Measurements from ENCODE around the gene PPY.
"Not testable (repeated sequence)": the region's sequence is repeated elsewhere in the genome, so short reads cannot be mapped to it uniquely, and the experiment has no call there.

PPY gene

DNA sequence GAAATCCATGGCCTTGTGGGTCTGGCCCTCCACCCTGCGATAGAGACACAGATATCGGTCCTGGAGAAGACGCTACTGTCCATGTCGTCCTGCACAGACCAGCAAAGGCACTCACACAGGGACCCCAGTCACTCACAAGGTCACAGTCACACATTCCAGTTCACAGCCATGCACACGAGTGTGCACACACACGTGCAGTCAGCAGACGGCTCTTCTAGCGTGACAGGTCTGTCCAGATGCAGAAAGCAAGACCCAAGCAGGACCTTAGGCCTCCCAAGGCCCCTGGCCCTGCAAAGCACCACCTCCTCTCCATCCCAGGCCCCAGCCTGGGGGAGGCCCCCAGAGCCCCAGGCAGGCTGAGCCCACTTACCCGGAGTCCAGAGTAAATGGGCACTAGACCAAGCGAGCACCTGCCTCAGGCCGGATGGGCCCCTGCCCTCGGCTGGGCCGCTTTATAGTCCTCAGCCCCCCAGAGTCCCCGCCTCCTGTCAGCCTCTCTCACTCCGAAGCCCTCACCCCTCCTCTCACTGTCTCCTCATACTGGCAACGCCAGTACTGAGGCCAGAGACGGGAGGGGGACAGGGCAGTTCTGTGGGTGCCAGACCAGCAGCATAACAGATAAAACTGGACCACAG is at the start of gene PPY:
PPY (minus strand) TSS at position 426 of the 635 bp plus-strand sequence. CDS start 822 bp downstream, outside the sequence.
- no peak for DNase-seq (ENCODE audit: low read depth)

GRCh38 chr17:43988301-43988700 is 46.0 kb upstream of the PPY start:
- no peak for DNase-seq (ENCODE audit: low read depth)

GRCh38 chr17:43987131-43988021 is 45.1 kb upstream of the PPY start:
- no peak for DNase-seq (ENCODE audit: low read depth)

DNA sequence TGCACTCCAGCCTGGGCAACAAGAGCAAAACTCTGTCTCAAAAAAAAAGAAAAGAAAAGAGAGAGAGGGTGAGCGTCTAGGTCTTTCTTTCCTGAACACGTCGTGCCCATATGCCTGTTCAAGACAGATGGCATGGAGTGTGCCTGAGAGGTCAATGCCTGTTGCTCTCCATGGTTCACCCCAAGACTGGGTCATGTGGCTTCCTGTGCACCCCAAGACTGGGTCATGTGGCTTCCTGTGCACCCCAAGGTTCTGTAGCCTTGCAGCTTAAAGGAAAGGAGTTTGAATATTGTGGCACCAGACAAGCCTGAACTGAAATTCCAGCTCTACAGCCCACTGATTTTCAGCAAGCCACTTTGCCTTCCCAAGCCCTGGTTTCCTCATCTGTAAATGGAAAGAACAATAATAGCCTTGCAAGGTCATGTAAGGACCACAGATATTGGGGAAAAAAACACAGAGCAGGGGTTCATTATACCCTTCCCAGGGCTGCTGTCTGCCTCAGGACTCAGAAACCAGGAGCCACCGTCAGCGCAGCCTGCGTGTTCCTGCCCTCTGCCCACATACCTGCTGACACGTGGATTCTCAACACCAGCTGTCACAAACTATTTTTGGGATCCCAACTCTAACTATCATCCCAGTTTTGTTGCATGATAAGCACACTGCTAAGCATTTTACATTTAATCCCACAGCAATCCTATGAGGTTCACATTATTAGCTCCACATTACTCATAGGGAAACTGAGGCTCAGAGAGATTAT is 44.1 kb upstream of the PPY start:
- no peak for DNase-seq (ENCODE audit: low read depth)

- no peak for DNase-seq (ENCODE audit: low read depth)
Measured at GRCh38 chr17:43984521-43984920, 42.2 kb upstream of the PPY start.

GRCh38 chr17:43983515-43984411 is 41.5 kb upstream of the PPY start:
- no peak for DNase-seq (ENCODE audit: low read depth)

DNA sequence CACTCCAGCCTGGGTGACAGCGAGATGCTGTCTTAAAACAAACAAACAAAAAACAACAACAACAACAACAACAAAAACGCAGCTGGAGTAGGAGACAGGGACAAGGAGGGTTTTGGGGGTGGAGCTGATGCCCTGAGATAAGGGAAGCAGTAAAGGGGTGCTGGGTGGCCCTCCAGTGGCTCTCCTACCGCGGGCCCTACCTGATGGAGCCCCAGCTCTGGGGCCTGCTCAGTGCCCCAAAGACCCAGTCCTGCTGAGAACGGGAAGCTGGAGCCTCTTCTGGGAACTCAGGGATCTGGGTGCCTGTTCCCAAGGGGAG is 40.9 kb upstream of the PPY start:
- DNase-seq (ENCODE audit: low read depth) = no peak

- no peak for DNase-seq (ENCODE audit: low read depth)
Measured at GRCh38 chr17:43982171-43982570, 39.9 kb upstream of the PPY start.

DNA sequence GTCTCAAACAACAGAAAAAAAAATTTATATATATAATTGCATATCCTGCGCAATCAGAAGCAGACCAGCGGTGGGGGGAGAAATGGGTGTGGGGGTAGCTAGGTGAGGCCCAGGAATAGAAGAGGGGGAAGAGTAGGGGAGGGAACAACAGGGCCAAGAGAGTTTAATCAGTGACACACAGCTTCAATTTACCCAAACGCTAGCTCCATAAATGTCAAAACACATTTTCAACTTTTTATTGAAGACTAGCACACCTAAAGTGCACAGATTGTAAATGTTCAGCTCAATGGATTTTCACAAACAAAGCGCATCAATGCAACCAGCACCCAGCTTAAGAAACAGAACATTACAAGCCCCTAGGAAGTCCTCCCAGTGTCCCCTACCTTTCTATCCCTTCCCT is 37.4 kb upstream of the PPY start:
- DNase-seq (ENCODE audit: low read depth) = no peak

DNA sequence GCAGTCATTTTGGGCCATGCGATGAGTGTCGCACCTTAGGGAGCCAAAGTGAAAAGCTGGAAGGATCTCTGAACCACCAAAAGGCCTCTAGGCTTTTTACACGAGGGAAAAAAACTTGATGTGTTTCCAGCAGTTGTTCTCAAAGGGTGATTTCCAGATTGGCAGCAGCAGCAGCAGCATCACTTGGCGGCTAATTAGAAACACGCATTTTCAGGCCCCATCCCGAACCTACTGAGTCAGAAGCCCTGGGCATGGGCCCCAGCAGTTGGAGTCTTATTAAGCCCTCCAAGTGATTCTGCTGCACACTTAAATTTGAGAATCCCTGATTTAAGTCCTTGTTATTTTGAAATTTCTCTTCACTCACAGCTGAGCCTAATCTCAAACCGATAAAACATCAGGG is 36.7 kb upstream of the PPY start:
- DNase-seq (ENCODE audit: low read depth) = no peak

DNA sequence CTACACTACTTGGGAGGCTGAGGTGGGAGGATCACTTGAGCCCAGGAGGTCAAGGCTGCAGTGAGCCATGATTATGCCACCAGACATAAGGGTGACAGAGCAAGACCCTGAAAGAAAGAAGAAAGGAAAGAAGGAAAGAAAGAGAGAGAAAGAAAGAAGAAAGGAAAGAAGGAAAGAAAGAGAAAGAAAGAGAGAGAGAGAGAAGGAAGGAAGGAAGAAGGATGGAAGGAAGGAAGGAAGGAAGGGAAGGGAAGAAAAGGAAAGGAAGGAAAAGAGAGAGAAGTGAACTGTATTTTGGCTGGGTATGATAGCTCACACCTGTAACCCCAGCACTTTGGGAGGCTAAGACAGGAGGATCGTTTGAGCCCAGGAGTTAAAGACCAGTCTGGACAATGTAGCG is 35.8 kb upstream of the PPY start:
- no peak for DNase-seq (ENCODE audit: low read depth)

DNA sequence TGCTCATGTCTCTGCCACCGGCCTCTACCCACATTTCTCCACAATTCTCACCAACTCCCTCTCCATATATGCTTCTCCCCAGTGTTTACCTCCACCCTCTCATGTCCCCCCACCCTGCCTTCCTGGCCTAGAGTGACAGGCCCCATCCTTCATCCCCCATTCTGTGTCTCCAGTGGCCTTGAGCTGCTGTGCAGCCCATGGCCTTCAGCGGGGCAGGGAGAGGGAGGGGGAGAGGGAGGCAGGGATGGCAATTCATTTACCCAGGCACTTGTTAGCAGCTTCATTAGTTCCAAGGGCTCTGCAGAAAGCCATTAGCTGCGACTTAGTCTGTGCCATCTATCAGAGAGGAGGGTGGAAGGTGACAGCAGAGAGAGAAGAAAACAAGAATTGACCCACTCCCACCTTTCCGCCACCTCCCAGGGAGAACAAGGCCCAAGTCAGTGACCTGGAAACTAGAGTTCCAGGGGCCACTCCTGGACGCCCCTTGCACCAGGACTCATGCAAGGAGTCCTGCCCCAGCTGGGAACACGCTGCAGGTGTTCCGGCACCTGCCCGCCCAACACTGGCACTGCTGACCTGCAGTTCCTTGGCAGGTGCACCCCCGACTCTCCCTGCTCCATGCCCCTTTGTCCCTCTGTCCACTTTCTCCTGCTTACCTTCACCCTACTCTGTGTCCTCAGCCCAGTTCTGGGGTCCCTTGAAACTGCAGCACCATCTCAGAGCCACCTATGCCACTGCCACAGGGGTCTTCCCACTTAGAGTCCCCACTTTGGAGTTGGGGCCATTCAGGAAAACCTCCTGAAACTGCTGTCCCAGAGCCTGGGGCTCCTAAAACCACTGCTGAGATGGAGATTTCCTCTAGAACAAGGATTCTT is 34.9 kb upstream of the PPY start:
- DNase-seq (ENCODE audit: low read depth) = no peak

GRCh38 chr17:43975898-43976297 is 33.6 kb upstream of the PPY start:
- no peak for DNase-seq (ENCODE audit: low read depth)

DNA sequence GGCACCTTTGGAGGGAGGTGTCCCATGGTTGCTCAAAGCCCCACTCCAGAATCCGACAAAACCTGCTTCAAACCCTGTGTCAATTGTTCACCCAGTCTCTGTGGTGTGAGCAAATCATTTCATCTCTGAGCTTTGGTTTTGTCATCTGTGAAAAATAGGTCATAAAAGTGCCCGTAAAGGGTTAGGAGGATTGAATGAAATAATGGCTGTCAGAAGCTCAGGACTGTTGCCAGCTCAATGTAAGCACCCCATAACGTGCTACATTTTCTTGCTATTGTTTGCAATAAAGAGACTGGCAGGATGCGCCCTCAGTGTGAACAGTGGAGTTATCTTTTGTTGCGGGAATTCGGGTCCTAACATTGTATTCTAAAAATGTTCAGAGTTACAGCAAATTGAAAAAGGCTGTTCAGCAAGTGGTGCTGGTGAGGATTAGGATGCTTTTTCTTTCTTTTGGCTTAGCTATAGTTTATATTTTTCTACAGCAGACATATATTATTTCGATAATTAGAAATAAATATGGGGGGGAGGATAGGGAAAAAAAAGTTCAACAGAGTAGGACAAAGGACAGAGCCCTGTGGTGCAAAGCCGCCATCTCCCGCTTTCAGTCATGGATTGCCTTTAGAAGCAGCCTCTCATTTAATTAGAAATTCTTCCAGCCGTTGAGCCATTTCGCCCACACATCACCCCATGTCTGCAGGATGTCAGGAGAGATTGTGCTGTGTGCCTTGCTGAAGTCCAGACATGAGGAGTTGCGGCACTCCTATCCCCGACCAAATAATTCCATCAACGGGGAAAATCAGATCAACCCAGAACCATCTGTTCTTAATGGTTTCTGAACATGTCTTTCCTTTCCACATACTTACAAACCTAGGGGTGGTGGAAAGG is 32.3 kb upstream of the PPY start:
- DNase-seq (ENCODE audit: low read depth) = no peak

DNA sequence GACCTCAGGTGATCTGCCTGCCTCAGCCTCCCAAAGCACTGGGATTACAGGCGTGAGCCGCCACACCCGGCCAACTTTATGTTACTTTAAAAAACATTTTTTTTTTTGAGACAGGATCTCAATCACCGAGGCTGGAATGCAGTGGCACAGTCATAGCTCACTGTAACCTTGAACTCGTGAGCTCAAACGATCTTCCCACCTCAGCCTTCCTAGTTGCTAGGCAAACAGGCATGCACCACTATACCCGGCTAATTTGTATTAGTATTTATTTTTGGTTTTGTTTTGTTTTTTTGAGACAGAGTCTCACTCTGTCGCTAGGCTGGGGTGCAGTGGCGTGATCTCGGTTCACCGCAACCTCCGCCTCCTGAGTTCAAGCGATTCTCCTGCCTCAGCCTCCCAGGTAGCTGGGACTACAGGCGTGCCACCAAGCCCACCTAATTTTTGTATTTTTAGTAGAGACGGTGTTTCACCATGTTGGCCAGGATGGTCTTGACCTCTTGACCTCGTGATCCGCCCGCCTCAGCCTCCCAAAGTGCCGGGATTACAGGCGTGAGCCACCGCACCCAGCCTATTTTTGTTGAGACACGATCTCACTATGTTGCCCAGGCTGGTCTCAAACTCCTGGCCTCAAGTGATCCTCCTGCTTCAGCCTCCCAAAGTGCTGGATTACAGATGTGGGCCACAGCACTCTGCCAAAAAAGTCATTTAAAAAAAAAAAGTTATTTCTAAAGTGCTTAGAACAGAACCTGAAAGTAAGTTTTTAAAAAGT is 30.4 kb upstream of the PPY start:
- not testable (repeated sequence) for DNase-seq (ENCODE audit: low read depth)

DNA sequence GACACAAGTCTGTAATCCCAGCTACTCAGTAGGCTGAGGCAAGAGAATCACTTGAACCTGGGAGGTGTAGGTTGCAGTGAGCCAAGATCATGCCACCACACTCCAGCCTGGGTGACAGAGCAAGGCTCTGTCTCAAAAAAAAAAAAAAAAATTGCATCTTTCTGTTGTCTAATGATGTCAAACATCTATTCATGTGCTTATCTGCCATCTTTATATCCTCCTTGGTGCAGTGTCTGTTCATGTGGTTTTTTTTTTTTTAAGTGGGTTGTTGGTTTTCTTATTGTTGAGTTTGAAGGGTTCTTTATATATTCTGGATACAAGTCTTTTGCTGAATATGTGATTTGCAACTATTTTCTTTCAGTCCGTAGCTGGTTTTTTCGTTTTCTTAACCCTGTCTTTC is 29.2 kb upstream of the PPY start:
- not testable (repeated sequence) for DNase-seq (ENCODE audit: low read depth)

DNA sequence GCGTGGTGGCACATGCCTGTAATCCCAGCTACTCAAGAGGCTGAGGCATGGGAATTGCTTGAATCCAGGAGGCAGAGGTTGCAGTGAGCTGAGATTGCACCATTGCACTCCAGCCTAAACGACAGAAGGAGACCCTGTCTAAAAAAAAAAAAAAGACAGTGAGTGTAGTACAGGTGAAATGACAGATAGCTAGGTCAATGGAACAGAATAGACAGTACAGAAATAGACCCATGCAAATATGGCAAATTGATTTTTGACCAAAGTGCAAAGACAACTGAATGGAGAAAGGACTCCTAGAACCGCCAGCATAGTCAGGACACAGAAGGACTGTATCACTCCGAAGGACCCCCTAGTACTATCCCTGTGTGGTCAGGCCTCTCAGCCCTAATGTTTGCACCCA is 28.1 kb upstream of the PPY start:
- no peak for DNase-seq (ENCODE audit: low read depth)

DNA sequence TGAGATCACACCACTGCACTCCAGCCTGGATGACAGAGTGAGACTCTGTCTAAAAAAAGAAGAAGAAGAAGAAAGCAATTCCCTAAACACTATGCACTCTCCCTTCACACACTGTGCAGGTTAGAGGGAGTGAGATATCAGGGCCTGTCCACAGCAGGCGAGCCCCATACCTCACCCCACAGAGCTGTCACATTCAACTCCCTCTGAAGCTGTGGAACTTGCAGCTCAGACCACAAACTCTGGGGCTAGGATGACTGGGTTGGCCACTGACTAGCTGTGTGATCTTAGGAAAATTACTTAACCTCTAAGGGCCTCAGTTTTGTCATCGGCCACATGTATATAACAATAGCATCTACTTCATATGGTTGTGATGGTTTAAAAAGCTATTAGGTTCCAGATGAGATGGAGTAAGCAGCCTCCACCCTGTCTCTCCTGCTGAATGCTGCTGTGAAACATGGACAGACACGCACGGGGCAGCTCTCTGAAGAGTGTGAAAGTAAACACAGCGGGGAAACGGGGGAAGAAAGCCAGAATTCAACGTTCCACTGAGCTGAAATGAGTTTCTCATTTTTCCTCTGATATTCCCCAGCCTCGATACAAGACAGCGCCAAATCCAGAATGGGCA is 25.1 kb upstream of the PPY start:
- no peak for DNase-seq (ENCODE audit: low read depth)

GRCh38 chr17:43966276-43966675 is 24.0 kb upstream of the PPY start:
- DNase-seq (ENCODE audit: low read depth) = no peak

Measured in HS-27A (cell line).